NCI-H2107 treated with DMSO at 0.1 percent for 48 hours (cell line): ENCODE measurements around the gene SIPA1L3.
A peak's percentile ranks its signal among the peaks of the same experiment; 100 is the strongest.
"Not testable (repeated sequence)": the region's sequence is repeated elsewhere in the genome, so short reads cannot be mapped to it uniquely, and the experiment has no call there.

Experiments used
- DNase-seq: peaks from one replicate; lab custom pipeline; 2025; ENCODE audit not compliant: unreplicated experiment; lab: John Stamatoyannopoulos, UW

Gene SIPA1L3

DNA sequence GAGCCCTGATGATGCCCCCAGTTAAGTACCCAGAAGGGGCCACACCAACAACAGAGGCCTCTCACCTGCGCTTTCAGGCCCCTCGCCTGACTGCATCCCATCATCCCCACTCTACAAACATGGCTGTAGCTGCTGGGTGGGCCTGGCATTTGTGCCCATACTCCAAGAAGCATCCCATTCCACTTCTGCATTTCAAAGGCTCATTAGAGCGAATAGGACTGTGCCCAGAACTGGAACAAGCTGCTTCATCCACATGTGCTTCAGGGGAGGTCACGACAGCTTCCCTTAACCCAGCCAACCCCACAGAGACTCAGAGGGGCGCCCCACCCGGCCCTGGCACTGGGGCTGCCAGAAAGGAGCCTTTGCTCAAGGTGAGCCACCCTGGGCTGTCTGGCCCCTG lies 156.9 kb downstream of the SIPA1L3 start:
- DNase-seq: no peak

DNA sequence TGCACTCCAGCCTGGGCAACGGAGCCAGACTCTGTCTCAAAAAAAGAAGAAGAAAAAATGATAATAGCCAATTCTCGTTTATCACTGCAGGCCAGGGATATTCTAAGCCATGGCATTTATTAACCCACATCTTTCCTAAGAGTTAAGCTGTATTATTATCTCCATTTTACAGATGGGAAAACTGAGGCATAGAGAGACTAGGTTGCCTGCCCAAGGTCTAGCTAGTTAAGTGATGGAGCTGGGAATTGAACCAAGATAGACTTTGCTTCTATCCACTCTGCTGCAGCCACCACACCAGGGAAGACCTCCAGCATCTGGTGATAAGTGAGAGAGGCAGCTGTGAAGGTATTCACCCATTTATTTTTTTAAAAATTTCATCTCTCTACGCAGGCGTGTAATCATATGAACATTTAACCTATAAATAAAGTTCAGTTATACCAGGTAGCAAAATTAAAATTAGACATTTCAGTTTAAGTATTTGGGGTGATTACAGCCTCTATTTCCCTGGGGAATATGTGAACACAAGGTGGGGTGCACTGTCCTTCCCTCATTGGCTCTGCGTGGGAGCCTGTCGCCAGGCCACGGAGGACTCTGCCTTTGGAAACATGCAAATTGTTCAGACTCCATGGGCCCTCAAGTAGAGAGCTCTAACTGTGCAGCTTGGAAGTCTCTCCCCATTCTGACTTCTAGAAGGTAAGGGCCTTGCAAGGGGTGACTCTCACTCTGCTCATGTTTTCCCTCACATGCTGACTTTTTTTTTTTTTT lies 157.8 kb downstream of the SIPA1L3 start:
- no peak for DNase-seq

DNA sequence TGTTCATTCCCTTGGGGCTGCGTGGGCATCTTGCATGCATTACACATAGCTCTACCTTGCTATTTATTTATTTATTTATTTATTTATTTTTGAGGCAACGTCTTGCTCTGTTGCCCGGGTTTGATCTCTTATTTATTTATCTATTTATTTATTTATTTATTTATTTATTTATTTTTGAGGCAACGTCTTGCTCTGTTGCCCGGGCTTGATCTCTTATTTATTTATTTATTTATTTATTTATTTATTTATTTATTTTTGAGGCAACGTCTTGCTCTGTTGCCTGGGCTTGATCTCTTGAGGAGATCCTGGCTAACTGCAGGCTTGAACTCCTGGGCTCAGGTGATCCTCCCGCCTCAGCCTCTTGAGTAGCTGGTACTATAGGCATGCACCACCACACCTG lies 158.8 kb downstream of the SIPA1L3 start:
- DNase-seq: not testable (repeated sequence)

DNA sequence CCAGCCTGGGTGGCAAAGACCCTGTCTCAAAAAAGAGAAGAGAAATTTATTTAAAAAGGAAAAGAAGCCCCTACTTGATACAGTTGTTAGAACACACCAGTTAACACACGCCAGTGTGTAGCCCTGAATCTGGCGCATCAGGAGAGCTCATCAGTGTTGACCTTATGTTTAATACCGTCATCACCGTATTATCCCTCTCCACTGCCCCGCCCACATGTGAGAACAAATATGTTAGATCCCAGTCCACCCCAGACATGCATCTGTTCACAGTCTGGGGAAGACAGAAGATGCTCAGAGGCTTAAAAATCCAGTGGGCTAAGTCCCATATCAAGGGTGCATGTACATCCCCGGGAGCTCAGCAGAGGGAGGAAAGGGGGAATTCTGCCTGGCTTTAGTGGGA lies 161.8 kb downstream of the SIPA1L3 start:
- no peak for DNase-seq

DNA sequence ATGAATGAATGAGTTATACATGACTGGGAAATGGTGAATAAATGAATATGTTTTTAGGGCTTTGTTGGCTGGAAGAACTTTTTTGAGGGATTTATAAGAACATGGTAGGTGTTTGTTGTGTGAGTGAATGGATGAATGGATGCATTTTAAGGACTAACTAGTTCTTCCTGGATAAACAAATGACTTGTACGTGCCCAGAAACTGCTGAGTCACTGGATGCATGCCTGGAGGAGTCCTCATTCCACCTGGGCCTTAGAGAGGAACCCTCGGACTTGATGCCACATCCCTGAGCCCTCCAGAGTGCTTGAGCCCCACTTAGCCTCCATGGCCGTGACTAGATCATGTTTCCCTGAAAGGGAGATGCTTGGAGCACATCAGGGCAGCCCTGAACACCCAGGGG lies 163.6 kb downstream of the SIPA1L3 start:
- no peak for DNase-seq

DNA sequence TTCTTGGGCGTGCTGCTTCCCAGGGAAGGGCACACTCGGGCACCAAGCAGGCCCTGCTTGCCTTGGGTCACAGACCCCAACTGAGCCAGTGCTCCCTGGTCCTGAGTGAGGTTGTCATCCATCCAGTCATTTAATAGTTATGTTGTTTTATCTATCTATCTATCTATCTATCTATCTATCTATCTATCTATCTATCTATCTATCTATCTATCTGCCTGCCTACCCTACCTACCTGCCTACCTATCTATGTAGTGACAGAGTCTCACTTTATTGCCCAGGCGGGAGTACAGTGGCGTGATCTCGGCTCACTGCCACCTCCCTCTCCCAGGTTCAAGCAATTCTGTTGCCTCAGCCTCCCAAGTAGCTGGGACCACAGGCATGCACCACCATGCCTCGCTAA lies 164.0 kb downstream of the SIPA1L3 start:
- DNase-seq: not testable (repeated sequence)

DNA sequence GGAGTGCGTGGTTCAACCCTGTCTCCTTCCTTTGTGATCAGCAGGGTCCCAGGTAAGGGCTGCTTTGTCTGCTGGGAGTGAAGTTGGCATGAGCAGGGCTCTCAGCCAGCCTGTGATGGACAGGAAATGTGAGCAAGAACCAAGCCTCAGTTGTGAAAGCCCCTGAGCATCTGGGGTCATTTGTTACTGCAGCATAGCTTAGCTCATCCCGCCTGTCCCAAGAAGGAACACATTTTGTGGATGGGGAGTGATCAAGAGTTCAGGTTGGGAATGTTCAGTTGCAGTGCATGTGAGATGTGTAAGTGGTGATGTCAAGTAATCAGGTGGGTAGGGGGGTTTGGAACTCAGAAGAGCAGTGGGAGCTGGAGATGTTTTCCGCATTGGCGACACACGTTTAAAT lies 164.6 kb downstream of the SIPA1L3 start:
- no peak for DNase-seq

DNA sequence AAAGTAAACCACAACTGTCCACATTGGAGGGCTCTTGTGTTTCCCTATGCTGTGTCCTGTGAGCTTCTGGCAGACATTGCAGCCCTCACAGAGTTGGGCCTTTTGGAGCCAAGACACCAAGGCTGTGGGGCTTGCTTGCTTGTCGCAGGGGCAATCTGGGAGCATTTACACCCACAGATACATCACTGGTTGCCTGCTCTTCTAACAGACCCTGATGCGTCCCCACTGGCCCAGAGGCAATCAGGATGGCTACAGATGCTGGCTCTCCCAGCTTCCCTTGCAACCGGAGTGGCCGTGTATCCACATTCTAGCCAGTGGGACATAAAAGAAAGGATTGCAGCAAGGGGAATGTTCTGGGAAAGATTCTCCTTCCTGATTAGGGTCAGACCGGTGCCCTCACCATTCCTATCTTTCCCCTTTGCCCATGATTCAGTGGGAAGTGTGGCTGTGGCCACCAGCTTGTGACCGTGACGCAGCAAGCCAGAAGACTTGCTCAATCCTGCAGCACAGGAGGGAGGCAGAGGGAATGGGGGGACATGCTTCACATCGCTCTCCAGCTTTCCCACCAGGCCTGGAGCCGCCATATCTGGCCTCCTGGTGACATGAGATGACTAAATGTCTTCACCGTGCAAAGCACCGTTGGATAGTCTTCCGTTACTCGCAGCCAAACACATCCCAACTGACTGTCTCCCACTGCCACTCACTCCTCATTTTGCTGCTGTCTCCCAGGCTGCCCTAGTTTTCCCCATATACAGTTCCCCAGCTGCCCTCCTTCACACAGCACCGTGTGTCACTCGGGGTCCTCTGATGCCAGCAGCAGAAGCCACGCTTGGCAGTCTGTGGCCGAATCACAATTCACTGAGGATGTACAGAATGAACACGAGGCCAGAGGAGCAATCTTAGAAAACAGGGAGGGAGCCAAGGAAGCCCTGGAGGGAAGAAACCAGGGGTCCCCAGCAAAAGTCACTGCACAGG lies 166.1 kb downstream of the SIPA1L3 start:
- DNase-seq: no peak

DNA sequence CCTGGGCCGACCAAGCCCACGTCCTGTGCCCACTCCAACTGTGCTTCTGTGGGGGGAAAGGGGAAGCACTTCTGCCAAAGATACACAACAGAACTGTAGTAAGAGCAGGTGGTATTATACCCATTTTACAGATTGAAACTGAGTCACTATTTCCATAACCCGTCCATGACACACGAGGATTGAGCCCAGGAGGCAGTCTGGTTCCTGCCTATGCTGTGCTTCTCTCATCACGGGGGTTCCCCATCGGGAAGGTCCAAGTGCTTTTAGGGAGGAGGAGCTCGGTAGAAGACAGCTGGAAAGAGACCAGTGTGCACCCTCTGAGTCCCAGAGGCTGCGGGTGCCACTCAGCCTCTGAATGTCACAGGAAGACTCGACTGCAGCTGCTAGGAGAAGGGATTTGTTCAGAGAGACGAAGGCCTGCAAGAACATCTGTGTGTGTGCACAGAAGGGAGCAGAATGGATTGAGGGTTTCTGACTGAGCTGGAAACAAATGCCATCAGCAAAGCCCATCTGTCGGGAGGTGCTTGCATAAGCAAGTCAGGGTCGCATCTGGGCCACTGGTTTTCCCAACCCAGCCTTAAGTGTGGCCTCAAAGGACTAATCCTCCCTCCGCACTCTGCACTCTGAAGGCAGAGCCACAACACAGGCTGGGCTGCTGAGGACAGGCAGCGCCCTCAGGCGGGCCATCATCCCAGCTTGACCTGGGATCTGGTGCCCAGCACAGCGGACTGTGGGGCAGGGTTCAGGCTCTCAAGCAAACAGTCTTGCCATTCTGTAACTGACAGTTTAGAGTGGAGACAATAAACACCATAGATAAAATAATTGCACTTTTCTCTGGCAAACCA lies 167.1 kb downstream of the SIPA1L3 start:
- no peak for DNase-seq

DNA sequence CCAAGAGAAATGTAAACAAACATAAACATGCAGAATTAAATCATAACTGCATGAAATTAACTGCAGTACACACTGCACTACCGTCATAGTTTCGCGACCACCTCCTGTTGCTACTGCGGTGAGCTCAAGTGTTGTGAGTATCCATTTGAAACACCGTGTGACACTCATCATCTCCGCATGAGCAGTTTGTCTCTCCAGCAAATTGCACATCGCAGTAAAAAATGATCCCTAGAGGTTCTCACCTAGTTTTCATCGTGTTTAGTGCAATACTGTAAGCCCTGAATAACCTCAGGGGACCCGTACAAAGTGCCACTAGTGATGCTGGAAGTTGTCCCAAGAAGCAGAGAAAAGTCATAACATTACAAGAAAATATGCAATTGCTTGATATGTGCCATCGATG lies 169.3 kb downstream of the SIPA1L3 start:
- DNase-seq: peak; percentile 76

DNA sequence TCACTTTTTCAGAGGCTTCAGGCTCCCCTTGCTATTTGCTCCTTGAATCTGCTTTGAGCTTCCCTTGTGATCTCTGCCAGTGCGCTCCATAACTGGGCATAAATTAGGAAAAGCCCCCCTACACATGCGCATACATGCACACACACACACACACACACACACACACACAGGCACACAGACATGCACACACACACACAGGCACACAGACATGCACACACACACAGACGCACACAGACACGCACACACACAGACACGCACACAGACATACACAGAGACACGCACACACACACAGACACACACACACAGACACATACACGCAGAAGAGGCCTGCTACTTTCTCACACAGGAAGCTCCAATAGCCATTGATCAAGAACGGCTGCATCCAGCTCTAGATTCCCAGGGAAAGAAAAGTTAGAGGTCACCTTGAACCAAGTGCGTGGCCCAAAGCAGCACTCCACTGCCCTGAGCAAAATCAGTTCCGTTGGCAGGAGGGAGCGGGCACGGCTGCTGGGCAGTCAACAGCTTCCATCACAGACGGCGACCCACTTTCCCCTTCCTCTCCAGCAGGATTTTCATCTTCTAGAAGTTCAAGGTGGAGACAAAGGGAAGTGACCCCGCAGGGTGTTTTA lies 171.4 kb downstream of the SIPA1L3 start:
- no peak for DNase-seq

DNA sequence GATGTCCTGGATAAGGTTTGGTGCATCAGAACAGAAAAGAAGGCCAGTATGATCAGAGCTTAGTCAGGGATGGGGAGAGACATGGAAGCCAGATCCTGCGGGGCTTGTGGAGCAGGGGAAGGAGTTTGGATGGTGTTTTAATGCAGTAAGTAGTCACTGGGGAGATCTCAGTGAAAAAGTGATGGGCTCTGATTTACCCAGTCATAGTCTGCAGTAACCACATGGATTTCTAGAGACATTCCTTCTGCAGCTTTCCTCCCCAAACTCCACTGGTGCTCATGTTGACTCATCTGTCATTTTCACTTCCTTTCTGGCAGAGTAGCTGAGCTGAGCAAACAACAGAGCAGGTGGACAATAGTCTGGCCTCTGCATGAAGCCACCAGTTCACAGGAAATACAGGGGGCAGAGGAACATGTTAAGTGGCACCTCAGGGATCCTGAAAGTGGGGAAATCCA lies 172.9 kb downstream of the SIPA1L3 start:
- DNase-seq: peak; percentile 26

DNA sequence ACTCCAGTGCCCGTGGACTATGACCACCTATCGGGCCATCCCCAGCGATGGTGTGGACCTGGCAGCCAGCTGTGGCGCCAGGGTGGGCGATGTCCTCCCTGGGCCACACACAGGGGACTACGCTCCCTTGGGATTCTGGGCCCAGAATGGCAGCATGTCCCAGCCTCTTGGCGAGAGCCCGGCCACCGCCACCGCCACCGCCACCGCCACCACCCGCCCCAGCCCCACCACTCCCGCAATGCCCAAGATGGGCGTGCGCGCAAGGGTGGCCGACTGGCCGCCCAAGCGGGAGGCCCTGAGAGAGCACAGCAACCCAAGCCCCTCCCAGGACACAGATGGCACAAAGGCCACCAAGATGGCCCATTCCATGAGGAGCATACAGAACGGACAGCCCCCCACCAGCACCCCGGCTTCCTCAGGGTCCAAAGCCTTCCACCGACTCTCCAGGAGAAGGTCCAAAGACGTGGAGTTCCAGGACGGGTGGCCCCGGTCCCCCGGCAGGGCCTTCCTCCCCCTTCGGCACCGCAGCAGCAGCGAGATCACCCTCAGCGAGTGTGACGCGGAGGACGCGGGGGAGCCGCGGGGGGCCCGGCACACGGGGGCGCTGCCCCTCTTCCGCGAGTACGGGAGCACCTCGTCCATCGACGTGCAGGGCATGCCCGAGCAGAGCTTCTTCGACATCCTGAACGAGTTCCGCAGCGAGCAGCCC lies 174.7 kb downstream of the SIPA1L3 start:
- no peak for DNase-seq

DNA sequence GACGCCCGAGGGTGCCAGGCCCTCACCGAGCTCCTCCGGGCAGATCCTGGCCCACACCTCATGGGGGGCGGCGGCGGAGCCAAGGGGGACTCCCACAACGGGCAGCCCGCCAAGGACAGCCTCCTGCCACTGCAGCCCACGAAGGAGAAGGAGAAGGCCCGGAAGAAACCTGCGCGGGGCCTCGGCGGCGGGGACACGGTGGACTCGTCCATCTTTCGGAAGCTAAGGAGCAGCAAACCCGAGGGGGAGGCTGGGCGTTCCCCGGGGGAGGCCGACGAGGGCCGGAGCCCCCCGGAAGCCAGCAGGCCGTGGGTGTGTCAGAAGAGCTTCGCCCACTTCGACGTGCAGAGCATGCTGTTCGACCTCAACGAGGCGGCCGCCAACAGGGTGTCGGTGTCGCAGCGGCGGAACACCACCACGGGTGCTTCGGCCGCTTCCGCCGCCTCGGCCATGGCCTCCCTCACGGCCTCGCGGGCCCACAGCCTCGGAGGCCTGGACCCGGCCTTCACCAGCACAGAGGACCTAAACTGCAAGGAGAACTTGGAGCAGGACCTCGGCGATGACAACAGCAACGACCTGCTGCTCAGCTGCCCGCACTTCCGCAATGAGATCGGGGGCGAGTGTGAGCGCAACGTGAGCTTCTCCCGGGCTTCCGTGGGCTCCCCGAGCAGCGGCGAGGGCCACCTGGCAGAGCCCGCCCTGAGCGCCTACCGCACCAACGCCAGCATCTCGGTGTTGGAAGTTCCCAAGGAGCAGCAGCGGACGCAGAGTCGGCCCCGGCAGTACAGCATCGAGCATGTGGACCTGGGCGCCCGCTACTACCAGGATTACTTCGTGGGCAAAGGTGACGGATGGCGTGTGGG lies 175.5 kb downstream of the SIPA1L3 start:
- DNase-seq: no peak

DNA sequence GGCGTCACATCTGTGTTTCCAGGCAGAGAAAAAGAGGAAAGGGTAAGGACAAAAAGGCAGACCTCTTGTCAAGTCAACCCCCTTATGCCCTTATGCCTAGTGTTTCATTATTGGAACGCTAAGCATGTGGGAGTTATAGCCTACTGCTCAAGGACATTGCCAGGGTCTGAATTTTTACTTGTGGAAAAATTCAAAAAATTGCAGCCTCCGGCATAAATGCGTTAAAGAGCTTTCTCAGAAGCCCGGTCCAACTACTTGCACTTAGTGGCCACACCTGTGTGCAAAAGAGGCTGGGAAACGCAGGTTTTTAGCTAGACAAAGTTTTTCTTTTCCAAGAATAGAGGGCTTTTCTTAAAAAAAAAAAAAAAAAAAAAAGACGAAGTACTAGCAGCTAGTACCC lies 177.2 kb downstream of the SIPA1L3 start:
- no peak for DNase-seq

DNA sequence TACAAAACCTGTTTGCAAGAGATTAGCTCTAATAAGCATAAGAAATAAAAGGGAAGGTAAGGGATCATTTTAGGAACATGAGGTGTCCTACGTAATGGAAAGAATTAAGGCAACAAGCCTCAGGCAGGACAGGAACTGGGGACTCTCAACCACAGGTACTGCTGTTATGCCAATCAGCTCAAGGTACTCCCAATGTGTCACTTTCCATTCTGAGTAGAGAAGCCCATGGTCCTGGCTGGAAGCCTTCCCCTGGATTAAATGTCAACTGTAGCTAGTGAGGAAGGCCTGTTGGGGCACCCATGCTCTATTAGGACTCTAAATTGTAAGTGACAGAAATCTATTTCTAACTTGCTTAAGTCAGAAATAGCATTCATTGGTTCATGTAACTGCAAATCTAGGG lies 182.4 kb downstream of the SIPA1L3 start:
- DNase-seq: no peak

DNA sequence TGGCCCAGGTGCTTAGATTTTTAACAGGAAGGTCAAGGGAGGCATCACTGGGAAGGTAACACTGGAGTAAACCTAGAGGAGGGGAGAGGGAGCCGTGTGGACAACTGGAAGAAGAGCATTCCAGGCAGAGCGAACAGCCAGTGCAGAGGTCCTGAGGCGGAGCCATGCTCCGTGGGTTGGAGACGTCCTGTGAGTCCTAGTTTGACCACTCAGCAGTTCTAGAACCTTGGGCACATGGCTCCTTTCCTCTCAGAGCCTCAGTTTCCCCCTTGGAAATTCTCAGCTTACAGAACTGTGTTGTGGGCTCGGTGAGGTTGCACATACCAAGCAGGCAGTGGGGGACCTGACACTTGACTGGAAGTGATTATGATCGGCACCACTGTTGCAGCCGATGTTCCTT lies 186.1 kb downstream of the SIPA1L3 start:
- no peak for DNase-seq

DNA sequence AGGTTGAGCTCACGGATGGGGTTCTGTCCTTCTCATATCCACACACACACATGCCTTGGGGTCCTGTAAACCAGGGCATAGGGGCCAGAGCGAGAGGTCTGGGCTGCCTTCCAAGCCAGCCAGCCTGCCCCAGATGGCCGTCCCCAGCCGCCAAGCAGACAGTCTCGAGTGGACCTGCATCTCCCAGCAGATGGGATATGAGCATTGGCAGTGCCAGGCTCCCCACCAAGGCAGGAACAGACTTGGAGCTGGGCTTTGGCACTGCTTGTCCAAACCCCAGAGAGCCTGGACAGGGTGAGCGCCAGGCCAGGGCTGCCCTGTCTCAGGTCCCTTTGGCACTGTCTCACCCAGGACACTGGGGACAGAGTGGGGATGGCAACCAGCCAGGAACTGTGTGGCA lies 186.6 kb downstream of the SIPA1L3 start:
- DNase-seq: no peak
